HepG2 (cell line): ENCODE measurements around the gene GUSB. TPM values are rescaled to one million over a fixed set of nuclear protein-coding genes. Genes with fewer than 3 reads are reported as not detected.

ENCODE experiments used
- ATAC-seq: fragments of 200-7000 bp; cut with Tn5 transposase; 3 replicates; pipeline ENCODE4 v1.9.1; 2020; ENCODE audit warnings: mild to moderate bottlenecking, moderate library complexity
- BruUV-seq: library from RNA; stranded (reverse); fragments of 400-500 nt; replicated peaks from 2 replicates; lab custom pipeline; 2021; lab: Mats Ljungman, UMichigan
- CTCF ChIA-PET: fragments of 300-600 bp; formaldehyde crosslinking; extraction: SDS; loops from one replicate; lab custom pipeline; 2021; ENCODE audit warnings: low total read pairs, inconsistent platforms, low intra/inter-chr PET ratio; lab: Yijun Ruan, JAX
- POLR2A ChIA-PET: fragments of 350-600 bp; sonication (Branson Sonifier 250); formaldehyde crosslinking; loops from one replicate; lab custom pipeline; 2020; ENCODE audit warnings: antibody characterized with exemption, inconsistent platforms; lab: Yijun Ruan, JAX
- DNase-seq: peaks from one replicate; pipeline ENCODE4 v3.0.0-alpha.2; 2015; ENCODE audit warnings: low spot score
- FAIRE-seq: peaks from 3 replicates; lab custom pipeline; 2011; peaks lifted over from hg19 to GRCh38; lab: Jason Lieb, UNC
- H2AFZ ChIP-seq: one replicate; pipeline ENCODE4 v1.6.1; 2011; ENCODE audit warnings: low read length, inconsistent platforms
- H3K27ac ChIP-seq: fragments of 300-600 bp; 3 replicates; pipeline ENCODE4 v1.8.0; 2011; ENCODE audit warnings: mixed run types, mild to moderate bottlenecking, mixed read lengths, low read length, inconsistent platforms; ENCODE audit not compliant: insufficient read depth; ENCODE audit errors: extremely low read length
- H3K27me3 ChIP-seq, 2 experiments: fragments of 200-600 bp in 1 of 2; 2 replicates in 1 of 2; 3 replicates in 1 of 2; pipeline versions ENCODE4 v1.6.0 to v1.8.0; 2011; ENCODE audit warnings: low read length in 2 of 2, mild to moderate bottlenecking in 2 of 2, moderate library complexity in 2 of 2, inconsistent platforms in 1 of 2; ENCODE audit not compliant: insufficient read depth in 2 of 2, control insufficient read depth in 1 of 2
- H3K36me3 ChIP-seq, 2 experiments: fragments of 200-600 bp in 1 of 2; replicated peaks in 1 of 2; 2 replicates in 1 of 2; 3 replicates in 1 of 2; pipeline versions ENCODE4 v1.5.1 to v1.8.0; 2011; ENCODE audit warnings: low read length in 2 of 2, inconsistent platforms in 1 of 2; ENCODE audit not compliant: insufficient read depth in 2 of 2, control insufficient read depth in 1 of 2
- H3K4me1 ChIP-seq: 2 replicates; pipeline ENCODE4 v1.5.1; 2012; ENCODE audit warnings: low read length, inconsistent platforms; ENCODE audit not compliant: insufficient read depth
- H3K4me2 ChIP-seq: 2 replicates; pipeline ENCODE4 v1.6.0; 2011; ENCODE audit warnings: low read depth, low read length, inconsistent platforms
- H3K4me3 ChIP-seq, 3 experiments: fragments of 200-600 bp in 1 of 3; sonication (generic), shearing (Covaris generic) in 1 of 3; replicated peaks in 1 of 3; 2 replicates each; pipeline ENCODE4 v1.5.1; 2011 to 2016; ENCODE audit warnings: low read length in 3 of 3, inconsistent platforms in 2 of 3, low read depth in 2 of 3, mild to moderate bottlenecking in 2 of 3, control low read depth in 1 of 3, mixed read lengths in 1 of 3; ENCODE audit not compliant: insufficient read depth in 1 of 3
- H3K79me2 ChIP-seq: one replicate; pipeline ENCODE4 v1.6.1; 2011; ENCODE audit warnings: low read length, inconsistent platforms; ENCODE audit not compliant: insufficient read depth
- H3K9ac ChIP-seq: 2 replicates; pipeline ENCODE4 v1.6.0; 2011; ENCODE audit warnings: mild to moderate bottlenecking, low read depth, low read length, inconsistent platforms; ENCODE audit not compliant: insufficient read depth
- H3K9me3 ChIP-seq: 2 replicates; pipeline ENCODE4 v1.5.1; 2012; ENCODE audit warnings: mild to moderate bottlenecking, low read length
- H4K20me1 ChIP-seq: 2 replicates; pipeline ENCODE4 v1.6.0; 2011; ENCODE audit warnings: inconsistent platforms, mild to moderate bottlenecking, low read length, moderate library complexity; ENCODE audit not compliant: insufficient read depth
- ARHGAP35 ChIP-seq: sonication (generic); formaldehyde crosslinking; IDR thresholded peaks from 2 replicates; pipeline ENCODE4 v1.9.0; 2022; ENCODE audit warnings: mild to moderate bottlenecking, inconsistent platforms, moderate library complexity, missing genetic modification reagents, borderline replicate concordance
- ARNT ChIP-seq: fragments of 450-650 bp; IDR thresholded peaks from 2 replicates; pipeline ENCODE4 v1.6.1; 2017
- FOXJ3 ChIP-seq: sonication (generic); formaldehyde crosslinking; IDR thresholded peaks from 2 replicates; pipeline ENCODE4 v1.4.0; 2020; ENCODE audit warnings: missing genetic modification reagents, mild to moderate bottlenecking, borderline replicate concordance
- IKZF5 ChIP-seq: IDR thresholded peaks from 2 replicates; pipeline ENCODE4 v1.6.1; 2018; ENCODE audit warnings: missing genetic modification reagents, mild to moderate bottlenecking, missing compliant biosample characterization
- JARID2 ChIP-seq: sonication (generic); formaldehyde crosslinking; IDR thresholded peaks from 2 replicates; pipeline ENCODE4 v1.8.1; 2023; ENCODE audit warnings: missing genetic modification reagents, inconsistent platforms; ENCODE audit not compliant: insufficient replicate concordance
- KDM1A ChIP-seq: IDR thresholded peaks from 2 replicates; pipeline ENCODE4 v1.6.1; 2016; ENCODE audit warnings: missing compliant biosample characterization
- KLF9 ChIP-seq: IDR thresholded peaks from 2 replicates; pipeline ENCODE4 v1.6.1; 2016; ENCODE audit warnings: low read depth
- MAZ ChIP-seq, 2 experiments: sonication (generic) in 1 of 2; formaldehyde crosslinking in 1 of 2; IDR thresholded peaks; 2 replicates each; pipeline versions ENCODE4 v1.5.0 to v1.6.1; 2012 to 2020; ENCODE audit warnings: low read depth in 2 of 2, mild to moderate bottlenecking in 2 of 2, borderline replicate concordance in 1 of 2, improper control_type of control experiment in 1 of 2, low read length in 1 of 2, missing genetic modification reagents in 1 of 2, moderate library complexity in 1 of 2
- NFE2L1 ChIP-seq: sonication (generic); formaldehyde crosslinking; IDR thresholded peaks from 2 replicates; pipeline ENCODE4 v1.4.0; 2020; ENCODE audit warnings: missing genetic modification reagents, mild to moderate bottlenecking, borderline replicate concordance
- NFYB ChIP-seq: sonication (generic); formaldehyde crosslinking; IDR thresholded peaks from 2 replicates; pipeline ENCODE4 v1.4.0; 2020; ENCODE audit warnings: missing genetic modification reagents
- PCBP1 ChIP-seq: fragments of 200-400 bp; formaldehyde crosslinking; IDR thresholded peaks from 2 replicates; pipeline ENCODE4 v1.6.1; 2017; ENCODE audit warnings: mild to moderate bottlenecking, low read depth, low read length, borderline replicate concordance
- SP2 ChIP-seq: sonication (generic); formaldehyde crosslinking; IDR thresholded peaks from 2 replicates; pipeline ENCODE4 v1.5.1; 2020; ENCODE audit warnings: mild to moderate bottlenecking, missing genetic modification reagents
- ZMYM4 ChIP-seq: sonication (generic); formaldehyde crosslinking; IDR thresholded peaks from 2 replicates; pipeline ENCODE4 v1.8.1; 2023; ENCODE audit warnings: mild to moderate bottlenecking, missing genetic modification reagents
- ZNF281 ChIP-seq: sonication (generic); formaldehyde crosslinking; IDR thresholded peaks from 2 replicates; pipeline ENCODE4 v1.4.0; 2020; ENCODE audit warnings: missing genetic modification reagents, borderline replicate concordance
- ZNF614 ChIP-seq: IDR thresholded peaks from 2 replicates; pipeline ENCODE4 v1.6.1; 2018; ENCODE audit warnings: missing biosample characterization, missing genetic modification reagents, inconsistent platforms, borderline replicate concordance
- ZNF747 ChIP-seq: sonication (generic); formaldehyde crosslinking; IDR thresholded peaks from 2 replicates; pipeline ENCODE4 v1.8.1; 2023; ENCODE audit warnings: missing genetic modification reagents, mild to moderate bottlenecking, borderline replicate concordance
- WGBS: methylation state at CpG from one replicate; pipeline ENCODE4 v1.1.6; 2017; ENCODE audit warnings: low lambda C conversion rate; 5-methylcytosine and 5-hydroxymethylcytosine counted together
- in situ Hi-C: cut with HindIII; loops from 2 replicates; pipeline ENCODE4 v1.10.0; 2017; ENCODE audit warnings: low pct_unique_long_range_greater_than_20kb; ENCODE audit not compliant: extremely low pct_ligation_motif_present
- intact Hi-C: fragments of 100-400 bp; cut with micrococcal nuclease; formaldehyde crosslinking; loops from one replicate; pipeline ENCODE4 v1.10.0; 2022; ENCODE audit not compliant: unreplicated experiment
- polyA plus RNA-seq, 8 experiments: library from polyadenylated mRNA; depleted of rRNA in 3 of 8; stranded (reverse) in 7 of 8; unstranded in 1 of 8; fragments of >200 nt; fragmentation: Illumina TruSeq in 4 of 8; extraction: Trizol in 4 of 8; gene quantifications; 2 replicates each; pipeline versions ENCODE4 v1.2.1 to v1.2.3, GENCODE V29; 2011 to 2016; ENCODE audit warnings: low read depth in 4 of 8, missing spikeins in 1 of 8, mixed read lengths in 1 of 8; ENCODE audit not compliant: insufficient read depth in 1 of 8
- total RNA-seq, 5 experiments: library from RNA; depleted of rRNA; stranded (reverse); fragments of >200 nt; fragmentation: Illumina TruSeq; extraction: Trizol; gene quantifications; 2 replicates each; pipeline ENCODE4 v1.2.3, GENCODE V29; 2016; ENCODE audit warnings: low read depth in 1 of 5

Gene GUSB
- total and polyA plus RNA-seq, 2 of the 13 experiments (the other 11 are each of a cell fraction or from before 2014, with no cell fraction given): 18.8 to 60.0 TPM

DNA sequence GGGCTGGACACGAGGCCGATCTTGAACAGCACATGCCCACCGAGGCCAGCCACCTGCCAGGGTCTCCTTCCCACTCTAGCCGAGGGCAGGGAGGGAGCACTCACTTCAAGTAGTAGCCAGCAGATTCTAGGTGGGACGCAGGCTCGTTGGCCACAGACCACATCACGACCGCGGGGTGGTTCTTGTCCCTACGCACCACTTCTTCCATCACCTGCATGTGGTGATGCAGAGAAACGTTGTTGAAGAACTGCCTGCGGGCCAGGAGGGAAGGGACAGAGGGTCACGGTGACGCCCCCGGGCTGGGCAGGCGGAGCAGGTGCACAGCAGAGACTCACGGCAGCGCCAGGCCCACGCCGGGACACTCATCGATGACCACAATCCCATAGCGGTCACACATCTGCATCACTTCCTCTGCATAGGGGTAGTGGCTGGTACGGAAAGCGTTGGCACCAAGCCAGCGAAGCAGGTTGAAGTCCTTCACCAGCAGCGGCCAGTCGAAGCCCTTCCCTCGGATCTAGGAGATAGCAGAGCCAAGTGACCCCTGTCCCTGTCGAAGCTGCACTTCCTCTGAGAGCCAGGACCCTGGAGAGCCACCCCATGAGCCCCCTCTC lies 7.7 kb downstream of the GUSB start:
- intact Hi-C loops: no loop called here
- no TSS peak for BruUV-seq
- TF ChIP-seq ZNF281 (no peak), ZNF614 (CRISPR knock-in tag) (no peak), ZMYM4 (no peak), KLF9 (CRISPR knock-in tag) (no peak), FOXJ3 (CRISPR knock-in tag) (no peak), IKZF5 (no peak), ARHGAP35 (CRISPR knock-in tag) (no peak), SP2 (no peak), ZNF747 (CRISPR knock-in tag) (no peak), ARNT (no peak), JARID2 (CRISPR knock-in tag) (no peak), PCBP1 (no peak), NFE2L1 (no peak), NFYB (CRISPR knock-in tag) (no peak), MAZ (IDR thresholded peaks at IDR 0.05; ENCODE audit: borderline replicate concordance, low read depth, low read length) (no peak), MAZ (CRISPR knock-in tag; IDR thresholded peaks at IDR 0.05; ENCODE audit: low read depth) (no peak), KDM1A (CRISPR knock-in tag) (no peak)
- DNase-seq (no peak), ATAC-seq (no peak), FAIRE-seq (no peak)
- in situ Hi-C loops: no loop called here
- Histone ChIP-seq H3K79me2 (no peaks in the 10 kb centered on the region), H3K4me1 (no peaks in the 10 kb centered on the region), H3K27me3 (no peaks in the 10 kb centered on the region), H4K20me1 (no peaks in the 10 kb centered on the region), H3K4me3 (no peak overlapping the region), H3K27ac (no peak overlapping the region), H3K36me3 (peaks cover 16 to 41% of the 10 kb centered on the region in 2 experiments; a peak in 4 of 5 replicates), H3K9me3 (no peaks in the 10 kb centered on the region), H2AFZ (no peak overlapping the region), H3K4me2 (no peak overlapping the region), H3K9ac (no peak overlapping the region)
- WGBS: 97% methylated on average over 12 of the region's 29 CpGs
- POLR2A ChIA-PET: no interaction called here
- CTCF ChIA-PET: no interaction called here
